Hematopoietic multipotent progenitor cell treated with erythropoietin and hydrocortisone succinate and interleukin-3 and kit ligand, for 4 days (in vitro differentiated cells): ENCODE measurements around the gene LRRC4.

Experiments
- DNase-seq: peaks from one replicate; pipeline ENCODE4 v3.0.0-alpha.2; 2015

LRRC4 gene

DNA sequence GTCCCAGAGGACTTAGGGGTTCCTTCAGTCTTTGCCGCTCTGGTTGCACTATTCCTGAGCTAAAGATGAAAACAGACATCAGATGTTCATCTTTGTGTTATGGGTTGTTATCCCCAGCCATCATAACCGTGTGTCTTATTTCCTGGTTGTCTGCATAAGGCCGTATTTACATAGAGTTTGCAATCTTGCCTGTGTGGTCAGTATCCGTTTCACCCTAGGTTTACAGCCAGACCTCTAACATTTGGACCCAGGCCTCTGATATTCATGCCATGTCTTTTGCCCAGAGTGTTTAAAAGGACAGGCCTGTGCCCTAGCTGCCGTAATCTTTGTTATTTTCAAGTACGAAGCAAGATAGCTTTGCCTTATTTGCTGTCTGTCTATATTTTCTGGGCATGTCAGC, 26.6 kb downstream of the LRRC4 start:
- no peak for DNase-seq

GRCh38 chr7:128003787-128004186, 27.4 kb downstream of the LRRC4 start:
- peak; percentile 57 for DNase-seq

DNA sequence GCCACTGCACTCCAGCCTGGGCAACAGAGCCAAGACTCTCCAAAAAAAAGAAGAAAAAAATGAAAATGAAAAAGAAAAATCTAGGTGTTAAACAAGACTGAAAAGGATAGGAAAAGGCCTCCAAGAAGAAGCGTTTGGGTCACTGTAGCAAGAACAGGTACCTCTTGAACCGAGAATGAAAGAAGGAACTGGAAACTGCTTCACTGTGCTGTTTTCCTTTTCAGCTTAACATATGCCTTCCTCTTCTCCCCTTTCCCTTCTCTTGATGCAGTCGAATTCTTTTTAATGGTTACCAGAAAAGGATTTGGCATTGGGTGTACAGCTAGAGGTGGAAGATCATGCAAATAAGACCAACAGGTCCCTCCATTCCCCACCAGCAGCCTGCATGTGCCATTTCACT, 28.1 kb downstream of the LRRC4 start:
- DNase-seq = no peak

- no peak for DNase-seq
Observed at GRCh38 chr7:128000854-128001265, 30.4 kb downstream of the LRRC4 start.

DNA sequence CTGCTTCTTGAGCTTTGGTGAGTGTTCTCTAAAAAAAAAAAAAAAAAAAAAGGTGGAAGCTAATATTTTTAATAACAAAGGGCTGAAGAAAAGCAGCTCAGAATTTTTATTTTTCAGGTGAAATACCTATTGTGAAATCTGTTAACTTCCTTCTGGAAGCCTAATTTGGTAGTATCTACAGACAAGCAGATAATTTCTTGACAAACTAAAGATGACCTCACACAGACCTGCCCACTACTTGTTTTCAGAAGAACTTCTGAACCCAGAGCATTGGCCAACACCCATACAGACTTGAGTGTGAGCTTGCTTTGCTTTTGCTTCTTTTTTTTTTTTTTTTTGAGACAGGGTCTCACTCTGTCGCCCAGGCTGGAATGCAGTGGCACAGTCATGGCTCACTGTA, 31.2 kb downstream of the LRRC4 start:
- DNase-seq = no peak

DNA sequence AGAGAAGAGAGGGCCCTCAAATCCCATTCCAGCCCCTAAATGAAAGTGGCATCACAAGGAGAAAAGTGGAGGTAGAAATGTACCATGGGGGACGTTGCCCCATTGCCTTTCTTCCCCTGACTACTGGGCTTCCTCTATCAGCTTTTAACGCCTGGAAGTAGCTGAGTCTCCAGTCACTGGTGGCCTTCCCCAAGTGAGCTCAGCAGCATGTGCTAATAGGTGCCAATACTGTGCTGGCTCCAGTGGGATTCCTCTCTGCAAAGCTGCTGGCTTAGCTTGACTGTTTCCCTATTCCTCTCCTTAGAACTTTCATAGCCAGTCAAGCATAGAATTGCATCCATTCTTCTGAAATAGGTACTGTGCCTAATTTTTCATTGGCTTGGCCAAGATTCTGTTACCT, 32.6 kb downstream of the LRRC4 start:
- no peak for DNase-seq

GRCh38 chr7:127997226-127997922, 33.9 kb downstream of the LRRC4 start:
- DNase-seq = no peak

DNA sequence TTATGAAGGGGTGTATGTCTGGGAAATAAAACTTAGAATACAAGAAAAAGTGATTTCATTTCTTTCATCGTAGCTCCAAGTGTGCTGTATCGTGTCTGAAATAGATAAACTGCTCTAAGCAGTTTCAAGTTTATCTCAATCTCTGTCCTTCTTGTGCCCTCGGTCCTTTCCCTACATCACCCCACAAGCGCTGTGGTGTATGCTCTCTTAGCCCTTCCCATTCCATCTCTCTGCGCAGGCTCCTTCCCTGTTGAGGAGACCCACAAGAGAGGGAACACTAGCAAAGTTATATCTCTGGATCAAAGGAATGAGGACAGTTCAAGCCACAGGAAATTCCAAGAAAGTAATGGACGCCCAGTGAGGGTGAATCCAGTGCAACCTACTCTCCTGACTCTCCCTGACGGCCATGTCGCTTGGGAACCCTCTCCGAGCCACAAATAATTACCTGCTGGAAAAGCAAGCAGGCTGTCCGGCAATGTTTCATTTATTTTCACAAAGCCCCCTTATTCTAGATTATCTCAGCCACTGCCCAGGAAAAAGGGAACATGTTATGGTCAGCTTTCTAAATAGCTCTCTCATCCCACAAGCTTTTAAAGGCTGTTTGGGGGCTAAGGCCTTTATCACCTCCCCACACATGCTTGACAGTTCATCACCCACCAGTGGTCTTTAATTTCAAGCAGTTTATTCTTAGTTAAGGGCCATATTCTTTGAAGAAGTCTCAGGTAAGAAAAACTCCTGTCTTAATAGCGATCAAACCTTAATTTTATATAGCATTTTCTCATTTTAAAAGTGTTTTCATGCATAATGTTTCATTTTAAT, 34.8 kb downstream of the LRRC4 start:
- peak; percentile 15 for DNase-seq

DNA sequence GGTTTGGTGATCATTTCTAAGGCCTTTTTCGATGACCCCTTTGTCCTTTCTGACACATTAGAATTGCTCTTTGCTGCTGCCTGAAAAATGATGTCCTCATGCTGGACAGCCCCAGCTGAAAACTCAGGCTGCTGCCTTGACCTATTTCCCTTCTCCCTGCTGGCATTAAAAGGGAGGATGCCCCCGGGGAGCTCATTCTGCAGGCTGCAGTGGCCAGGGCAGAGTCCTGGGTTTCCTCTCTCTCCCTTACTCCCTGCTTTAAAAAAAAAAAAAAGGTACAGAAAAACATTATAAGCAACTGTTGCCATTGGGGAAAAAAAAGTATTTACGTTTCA, 35.4 kb downstream of the LRRC4 start:
- no peak for DNase-seq

DNA sequence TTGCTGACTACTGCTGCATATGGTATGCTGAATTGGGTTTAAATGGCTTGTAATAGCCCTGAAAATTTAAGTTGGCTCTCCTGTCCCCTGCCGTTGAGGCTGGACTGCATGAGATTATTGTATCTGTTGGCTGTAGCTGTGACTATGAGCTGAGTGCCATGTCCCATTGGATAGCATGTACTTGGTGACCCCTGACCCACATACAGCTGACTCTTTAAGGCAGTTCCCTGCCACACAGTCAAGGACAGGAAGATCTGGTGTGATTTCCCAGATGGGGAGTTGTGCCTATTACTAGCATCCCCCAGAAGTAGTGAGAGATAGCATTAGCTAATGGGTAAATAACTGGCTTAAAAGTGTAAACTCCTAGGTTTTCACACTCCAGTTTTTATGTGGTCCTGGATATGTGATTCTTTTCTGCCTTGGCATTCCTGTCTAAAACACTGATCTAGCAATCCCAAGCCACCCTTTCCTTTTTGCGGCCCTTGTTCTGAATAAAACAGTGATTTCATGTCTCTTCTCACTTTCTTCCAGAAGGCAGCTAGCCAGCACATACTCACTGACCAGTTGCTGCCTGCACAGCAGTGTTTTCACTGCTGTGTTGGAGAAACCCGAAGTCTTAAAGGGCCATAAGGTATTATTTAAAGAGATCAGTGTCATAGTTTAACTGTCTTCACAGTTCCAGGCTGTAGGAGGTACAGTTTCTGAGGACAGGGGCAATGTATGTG, 35.9 kb downstream of the LRRC4 start:
- no peak for DNase-seq

GRCh38 chr7:127993987-127994386, 37.2 kb downstream of the LRRC4 start:
- no peak for DNase-seq

DNA sequence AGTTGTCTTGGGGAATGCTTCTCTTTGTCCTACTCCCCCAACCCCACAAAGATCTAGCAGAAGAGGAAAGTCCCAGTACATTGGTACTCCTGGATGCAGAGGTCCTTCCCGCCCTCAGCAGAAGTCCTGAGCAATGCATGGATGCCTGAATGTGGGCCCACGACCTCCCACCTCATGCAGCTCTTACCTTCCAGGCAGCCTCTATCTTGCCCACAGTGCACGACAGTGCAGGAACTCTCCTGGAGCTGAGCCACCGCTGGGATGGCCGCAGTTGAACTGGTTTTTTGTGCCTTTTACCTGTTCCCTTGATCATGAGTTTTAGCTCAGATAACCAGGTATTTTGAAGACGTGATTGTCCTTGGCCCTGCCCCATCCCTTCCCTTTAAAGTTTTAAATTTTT, 37.9 kb downstream of the LRRC4 start:
- DNase-seq = no peak

DNA sequence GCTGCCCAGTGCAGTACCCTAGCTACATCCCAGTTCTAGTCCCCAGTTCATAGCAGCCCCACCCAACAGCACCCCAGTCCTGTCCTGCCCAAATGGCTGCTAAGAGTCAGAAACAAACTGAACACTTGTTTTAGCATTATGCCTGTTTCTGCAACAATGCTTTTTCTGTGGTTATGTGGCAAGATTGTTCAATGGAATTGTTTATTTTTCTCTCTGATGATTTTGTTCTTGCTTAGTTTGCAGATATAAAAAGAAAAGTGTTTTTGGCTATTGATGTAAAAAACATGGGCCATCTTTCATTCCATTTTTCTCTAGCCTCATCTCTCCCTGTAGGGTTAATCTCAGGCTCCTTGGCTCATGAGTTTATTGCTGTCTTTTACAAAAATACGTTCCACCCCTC, 42.5 kb downstream of the LRRC4 start:
- DNase-seq = no peak

GRCh38 chr7:127986581-127987521, 44.4 kb downstream of the LRRC4 start:
- DNase-seq = peak; percentile 79

DNA sequence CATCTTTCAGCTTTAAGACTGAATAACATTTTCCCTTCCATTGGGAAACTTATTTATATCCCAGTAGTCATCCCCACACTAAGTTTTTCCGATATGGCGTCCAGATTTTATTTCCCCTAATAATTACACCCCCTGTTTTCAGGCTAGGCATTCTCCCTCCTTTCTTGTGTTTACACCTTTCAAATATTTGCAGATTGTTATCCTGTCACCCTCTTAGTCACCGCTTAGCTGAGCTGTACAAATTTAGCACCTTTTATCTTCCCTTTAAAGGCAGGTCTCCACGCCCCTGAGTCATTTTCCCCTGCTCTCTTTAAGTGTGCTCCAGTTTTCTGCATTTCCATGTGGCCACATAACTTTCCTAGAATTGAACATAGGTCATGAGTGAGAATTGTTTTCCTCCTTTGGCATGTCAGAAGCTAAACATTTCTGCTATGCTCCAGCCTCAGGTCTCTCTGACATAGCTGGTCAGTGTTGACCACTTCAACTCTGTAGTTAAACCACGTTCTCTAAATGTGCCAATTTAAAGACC, 47.4 kb downstream of the LRRC4 start:
- DNase-seq = no peak

GRCh38 chr7:127981965-127982364, 49.3 kb downstream of the LRRC4 start:
- no peak for DNase-seq

DNA sequence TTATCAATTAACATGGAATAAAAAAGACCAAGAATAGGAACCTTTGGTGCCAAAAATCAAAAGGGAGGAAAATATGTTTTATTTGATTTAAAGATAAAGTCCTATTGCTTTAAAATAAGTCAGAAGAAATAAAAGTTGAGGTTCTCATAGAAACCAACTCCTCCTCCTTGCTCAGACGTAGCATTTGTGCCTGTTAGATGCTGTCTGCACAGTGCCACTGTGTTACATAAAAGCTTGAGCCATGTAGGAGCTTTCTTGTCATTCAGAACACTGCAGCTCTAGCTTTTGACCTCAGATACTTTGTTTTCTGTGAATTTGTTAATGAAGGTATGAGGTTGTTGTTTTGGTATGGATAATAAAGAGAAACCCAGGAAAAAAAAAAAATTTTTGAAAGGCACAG, 50.3 kb downstream of the LRRC4 start:
- DNase-seq = no peak

DNA sequence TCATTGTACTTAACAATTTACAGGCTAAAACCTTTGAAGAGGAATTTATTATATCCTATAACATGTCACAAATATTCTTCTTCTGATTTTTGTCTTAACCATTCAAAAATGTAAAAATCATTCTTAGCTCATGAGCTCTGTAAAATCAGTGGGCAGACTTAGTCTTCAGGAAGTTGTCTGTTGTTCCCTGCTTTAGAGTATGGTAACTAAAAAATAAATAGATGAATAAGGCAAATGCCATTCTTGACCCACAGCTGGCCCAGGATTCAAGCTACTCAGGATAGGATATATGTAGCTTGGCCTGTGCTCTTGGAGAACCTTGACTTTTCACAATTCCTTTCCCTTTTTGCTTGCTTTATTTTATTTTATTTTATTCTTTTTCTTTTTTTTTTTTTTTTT, 51.5 kb downstream of the LRRC4 start:
- DNase-seq = no peak

DNA sequence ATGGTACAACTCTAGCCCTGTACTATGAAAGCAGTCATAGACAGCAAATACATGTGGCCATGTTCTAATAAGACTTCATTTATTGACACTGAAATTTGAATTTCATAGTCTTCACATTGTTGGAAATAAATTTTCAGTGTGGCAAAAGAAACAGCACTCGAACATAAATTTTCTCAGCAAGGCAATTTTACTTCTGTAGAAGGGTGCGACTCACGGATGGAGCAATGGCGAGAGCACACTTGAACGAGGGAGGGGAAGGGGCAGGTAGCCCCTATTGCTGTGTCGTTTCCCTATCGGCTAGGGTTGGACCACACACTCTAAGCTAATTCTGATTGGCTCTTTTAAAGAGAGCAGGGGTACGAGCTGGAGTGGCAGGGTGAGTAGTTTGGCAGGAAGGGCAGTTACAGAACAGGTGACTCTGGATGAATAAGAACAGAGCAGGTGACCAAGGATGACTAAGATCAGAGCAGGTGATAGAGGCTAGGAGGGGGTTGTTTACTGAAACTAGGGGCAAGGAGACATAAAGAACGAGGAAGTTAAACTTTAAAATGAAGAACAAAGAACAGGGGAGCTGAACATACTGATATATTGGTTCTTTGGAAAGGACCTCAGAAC, 52.0 kb downstream of the LRRC4 start:
- DNase-seq = no peak

DNA sequence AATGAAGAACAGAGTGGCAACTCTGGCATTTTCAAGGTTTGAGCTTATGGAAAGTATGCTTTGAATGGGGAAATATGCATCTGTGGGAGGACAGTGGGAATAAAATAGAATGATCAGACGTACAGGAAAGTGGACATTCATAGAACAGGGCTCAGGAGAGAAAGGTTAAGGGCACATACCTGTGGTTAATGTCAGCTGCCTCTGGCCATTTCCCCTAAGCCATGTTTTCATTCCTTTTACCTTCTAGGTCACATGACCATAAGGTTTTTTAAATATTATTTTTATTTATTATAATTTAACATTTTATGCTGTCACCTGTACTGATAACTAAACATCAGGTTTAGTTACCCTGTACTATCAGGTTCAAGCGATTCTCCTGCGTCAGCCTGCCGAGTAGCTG, 52.8 kb downstream of the LRRC4 start:
- DNase-seq = no peak
